Measurements from ENCODE around the gene ZNF763. TPM values are rescaled to one million over a fixed set of nuclear protein-coding genes. Genes with fewer than 3 reads are reported as not detected.
A peak's percentile ranks its signal among the peaks of the same experiment; 100 is the strongest.

ZNF763 gene
- 0.39 TPM for total RNA-seq (2021; ENCODE audit: unreplicated experiment)
- 0.34 TPM for polyA plus RNA-seq (2012; ENCODE audit: insufficient read length)
- percentile 38 among the genes with signal in this experiment for Bru-seq, nascent RNA
- BruChase-seq, experiment 1, labeled RNA remaining after a 2-hour chase = percentile 41 among the genes with signal in this experiment
- percentile 33 among the genes with signal in this experiment for BruChase-seq, experiment 2, labeled RNA remaining after a 6-hour chase
- long read RNA-seq = 0 reads

DNA sequence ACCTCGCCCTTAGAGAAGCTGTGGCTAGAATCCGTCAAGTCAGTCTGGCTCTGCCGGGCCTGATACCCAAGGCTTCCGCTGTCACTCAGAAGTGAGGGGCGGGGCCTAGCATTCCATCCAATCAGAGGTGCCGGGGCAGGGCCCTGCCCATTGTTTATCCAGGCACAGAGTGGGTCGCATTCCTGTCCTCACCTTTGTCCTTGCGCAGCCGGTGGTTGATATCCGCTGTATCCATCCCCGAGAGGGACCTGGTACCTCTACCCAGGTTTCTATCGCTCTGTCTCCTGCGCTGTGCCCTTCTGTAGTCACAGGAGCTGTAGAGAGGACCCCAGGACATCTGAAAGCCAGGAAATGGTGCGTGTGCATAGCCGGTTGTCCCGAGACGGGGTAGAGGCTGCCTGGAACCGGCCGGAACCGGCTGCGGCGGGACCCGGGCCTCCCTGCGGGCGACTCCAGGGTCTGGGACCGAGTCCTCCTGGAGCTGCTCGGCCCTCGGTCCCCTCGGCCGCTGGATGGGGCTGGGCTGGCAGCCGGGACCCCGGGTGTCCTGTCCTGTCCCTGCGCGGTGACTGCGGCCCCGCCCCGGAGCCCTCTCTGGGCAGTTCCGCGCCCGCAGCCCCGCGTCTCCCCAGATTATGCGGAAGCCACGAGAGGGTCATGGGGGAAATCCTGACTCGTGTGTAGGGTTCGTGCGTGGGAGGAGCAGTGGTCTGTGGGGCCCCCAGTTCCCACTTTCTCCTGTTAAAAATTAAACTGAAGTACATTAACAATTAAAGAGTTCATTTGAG, at the start of gene ZNF763:
TSS of gene ZNF763 (plus strand) at position 183 of the 788 bp plus-strand sequence. CDS start at position 352, 169 bp downstream.
- in situ Hi-C loops (cut with HindIII; ENCODE audit: low pct_unique_long_range_greater_than_20kb, low sequenced_read_pairs) = no loop called here
- DNase-seq (ENCODE audit: low read depth, low spot score) = no peak
- BruUV-seq (replicated peaks) = no TSS peak

DNA sequence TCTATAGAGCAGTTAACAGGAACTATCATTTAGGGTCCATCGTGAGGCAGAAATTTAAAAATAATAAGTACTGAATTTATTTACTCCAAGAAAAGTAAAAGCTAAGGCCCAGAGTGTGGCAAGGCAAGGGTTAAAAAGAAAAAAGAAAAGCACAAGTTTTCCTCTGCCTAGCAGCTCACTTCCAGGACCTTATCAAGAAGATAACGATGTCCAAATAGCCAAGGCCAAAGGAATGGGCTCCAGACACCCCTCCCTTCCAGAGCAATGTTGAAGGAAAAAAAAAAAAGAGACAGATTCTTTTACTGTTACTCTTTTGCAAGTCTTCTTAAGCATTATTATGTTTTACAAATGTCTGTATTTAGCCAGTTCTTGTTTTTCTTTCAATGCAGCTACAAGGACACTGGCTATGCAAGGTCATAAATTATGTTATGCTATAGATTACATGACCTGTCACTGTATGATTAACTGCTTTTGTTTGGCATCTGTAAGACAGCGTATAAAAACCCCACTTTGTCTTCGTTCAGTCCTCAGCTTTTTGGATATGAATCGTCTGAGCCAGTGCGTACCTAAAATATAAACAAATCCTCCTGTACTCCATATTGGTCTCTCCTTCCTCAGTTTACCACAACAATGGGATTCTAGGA, 42.9 kb upstream of the ZNF763 start:
- Histone ChIP-seq H3K36me3 (ENCODE audit: control insufficient read depth, insufficient read depth, low read length) (no peaks in the 10 kb centered on the region; the same call in 1 of the 2 replicates), H3K9me3 (ENCODE audit: control insufficient read depth, insufficient read depth, low read depth, low read length) (no peaks in the 10 kb centered on the region), H3K4me3 (ENCODE audit: low read depth in 2 of 2, low read length in 2 of 2) (no peak overlapping the region), H3K27me3 (ENCODE audit: control insufficient read depth, insufficient read depth, low read length) (no peaks in the 10 kb centered on the region), H3K4me1 (ENCODE audit: control insufficient read depth, insufficient read depth, low read length) (no peaks in the 10 kb centered on the region), H3K27ac (ENCODE audit: low read length) (no peak overlapping the region)
- DNase-seq (ENCODE audit: low read depth, low spot score) (no peak), ATAC-seq (no peak)
- TF ChIP-seq SIN3A (IDR thresholded peaks at IDR 0.05; ENCODE audit: borderline replicate concordance, insufficient read depth, low read depth, low read length) (no peak), TCF7L2 (IDR thresholded peaks at IDR 0.05; ENCODE audit: low read depth, low read length) (no peak), POLR2AphosphoS5 (IDR thresholded peaks at IDR 0.05; ENCODE audit: low read depth, low read length) (no peak)
- TF ChIP-seq, protein P1, sequence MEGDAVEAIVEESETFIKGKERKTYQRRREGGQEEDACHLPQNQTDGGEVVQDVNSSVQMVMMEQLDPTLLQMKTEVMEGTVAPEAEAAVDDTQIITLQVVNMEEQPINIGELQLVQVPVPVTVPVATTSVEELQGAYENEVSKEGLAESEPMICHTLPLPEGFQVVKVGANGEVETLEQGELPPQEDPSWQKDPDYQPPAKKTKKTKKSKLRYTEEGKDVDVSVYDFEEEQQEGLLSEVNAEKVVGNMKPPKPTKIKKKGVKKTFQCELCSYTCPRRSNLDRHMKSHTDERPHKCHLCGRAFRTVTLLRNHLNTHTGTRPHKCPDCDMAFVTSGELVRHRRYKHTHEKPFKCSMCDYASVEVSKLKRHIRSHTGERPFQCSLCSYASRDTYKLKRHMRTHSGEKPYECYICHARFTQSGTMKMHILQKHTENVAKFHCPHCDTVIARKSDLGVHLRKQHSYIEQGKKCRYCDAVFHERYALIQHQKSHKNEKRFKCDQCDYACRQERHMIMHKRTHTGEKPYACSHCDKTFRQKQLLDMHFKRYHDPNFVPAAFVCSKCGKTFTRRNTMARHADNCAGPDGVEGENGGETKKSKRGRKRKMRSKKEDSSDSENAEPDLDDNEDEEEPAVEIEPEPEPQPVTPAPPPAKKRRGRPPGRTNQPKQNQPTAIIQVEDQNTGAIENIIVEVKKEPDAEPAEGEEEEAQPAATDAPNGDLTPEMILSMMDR (IDR thresholded peaks at IDR 0.05) = no peak
- TF ChIP-seq, protein P2, sequence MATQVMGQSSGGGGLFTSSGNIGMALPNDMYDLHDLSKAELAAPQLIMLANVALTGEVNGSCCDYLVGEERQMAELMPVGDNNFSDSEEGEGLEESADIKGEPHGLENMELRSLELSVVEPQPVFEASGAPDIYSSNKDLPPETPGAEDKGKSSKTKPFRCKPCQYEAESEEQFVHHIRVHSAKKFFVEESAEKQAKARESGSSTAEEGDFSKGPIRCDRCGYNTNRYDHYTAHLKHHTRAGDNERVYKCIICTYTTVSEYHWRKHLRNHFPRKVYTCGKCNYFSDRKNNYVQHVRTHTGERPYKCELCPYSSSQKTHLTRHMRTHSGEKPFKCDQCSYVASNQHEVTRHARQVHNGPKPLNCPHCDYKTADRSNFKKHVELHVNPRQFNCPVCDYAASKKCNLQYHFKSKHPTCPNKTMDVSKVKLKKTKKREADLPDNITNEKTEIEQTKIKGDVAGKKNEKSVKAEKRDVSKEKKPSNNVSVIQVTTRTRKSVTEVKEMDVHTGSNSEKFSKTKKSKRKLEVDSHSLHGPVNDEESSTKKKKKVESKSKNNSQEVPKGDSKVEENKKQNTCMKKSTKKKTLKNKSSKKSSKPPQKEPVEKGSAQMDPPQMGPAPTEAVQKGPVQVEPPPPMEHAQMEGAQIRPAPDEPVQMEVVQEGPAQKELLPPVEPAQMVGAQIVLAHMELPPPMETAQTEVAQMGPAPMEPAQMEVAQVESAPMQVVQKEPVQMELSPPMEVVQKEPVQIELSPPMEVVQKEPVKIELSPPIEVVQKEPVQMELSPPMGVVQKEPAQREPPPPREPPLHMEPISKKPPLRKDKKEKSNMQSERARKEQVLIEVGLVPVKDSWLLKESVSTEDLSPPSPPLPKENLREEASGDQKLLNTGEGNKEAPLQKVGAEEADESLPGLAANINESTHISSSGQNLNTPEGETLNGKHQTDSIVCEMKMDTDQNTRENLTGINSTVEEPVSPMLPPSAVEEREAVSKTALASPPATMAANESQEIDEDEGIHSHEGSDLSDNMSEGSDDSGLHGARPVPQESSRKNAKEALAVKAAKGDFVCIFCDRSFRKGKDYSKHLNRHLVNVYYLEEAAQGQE (IDR thresholded peaks at IDR 0.05; ENCODE audit: insufficient read depth in 1 of 2, low read depth in 2 of 2, low read length in 1 of 2) = no peak
- POLR2A ChIA-PET = no interaction called here
- no TSS peak for BruUV-seq (replicated peaks)
- CTCF ChIA-PET = interaction anchor here (0.6 to 1.1 kb wide), 2 partner anchors 124 to 1340 kb away, joined by 3 to 4 read pairs; no protein-coding TSS in a partner anchor
- in situ Hi-C loops (cut with HindIII; ENCODE audit: low pct_unique_long_range_greater_than_20kb, low sequenced_read_pairs) (no loop called here), intact Hi-C loops (cut with micrococcal nuclease; ENCODE audit: unreplicated experiment) (loop anchor here (10.0 kb wide), 1 partner anchor 63 kb away; no protein-coding TSS in a partner anchor)

More for the DNA sequence above, at the start of gene ZNF763:
- intact Hi-C loops (cut with micrococcal nuclease; ENCODE audit: unreplicated experiment) = no loop called here
- no peaks in the 10 kb centered on the region for H3K9me3 ChIP-seq (ENCODE audit: control insufficient read depth, insufficient read depth, low read depth, low read length)
- peak; percentile 98 for ATAC-seq
- TF ChIP-seq SIN3A (IDR thresholded peaks at IDR 0.05; ENCODE audit: borderline replicate concordance, insufficient read depth, low read depth, low read length) (no peak), POLR2AphosphoS5 (IDR thresholded peaks at IDR 0.05; ENCODE audit: low read depth, low read length) (peak; percentile 50)
- POLR2A ChIA-PET = no interaction called here
- CTCF ChIA-PET = interaction anchor here (0.9 kb wide), 1 partner anchor 176 kb away, joined by 3 read pairs; no protein-coding TSS in a partner anchor
- peaks cover 5% of the 10 kb centered on the region for H3K4me1 ChIP-seq (ENCODE audit: control insufficient read depth, insufficient read depth, low read length)
- peak within 1 kb of the TSS; percentile 52 for H3K27ac ChIP-seq (ENCODE audit: low read length)
- H3K27me3 ChIP-seq (ENCODE audit: control insufficient read depth, insufficient read depth, low read length) = no peaks in the 10 kb centered on the region
- H3K36me3 ChIP-seq (ENCODE audit: control insufficient read depth, insufficient read depth, low read length) = no peaks in the 10 kb centered on the region
- H3K4me3 ChIP-seq (ENCODE audit: low read depth in 2 of 2, low read length in 2 of 2) = peak within 1 kb of the TSS; percentile 62 to 84

Data from Panc1 (cell line).